Medulla oblongata (tissue), 1 donor: Measurements from ENCODE around the gene POU6F1.

Experiments
- DNase-seq: peaks from one replicate; pipeline ENCODE4 v3.0.0-alpha.2; 2015; ENCODE audit errors: extremely low spot score

The POU6F1 gene

DNA sequence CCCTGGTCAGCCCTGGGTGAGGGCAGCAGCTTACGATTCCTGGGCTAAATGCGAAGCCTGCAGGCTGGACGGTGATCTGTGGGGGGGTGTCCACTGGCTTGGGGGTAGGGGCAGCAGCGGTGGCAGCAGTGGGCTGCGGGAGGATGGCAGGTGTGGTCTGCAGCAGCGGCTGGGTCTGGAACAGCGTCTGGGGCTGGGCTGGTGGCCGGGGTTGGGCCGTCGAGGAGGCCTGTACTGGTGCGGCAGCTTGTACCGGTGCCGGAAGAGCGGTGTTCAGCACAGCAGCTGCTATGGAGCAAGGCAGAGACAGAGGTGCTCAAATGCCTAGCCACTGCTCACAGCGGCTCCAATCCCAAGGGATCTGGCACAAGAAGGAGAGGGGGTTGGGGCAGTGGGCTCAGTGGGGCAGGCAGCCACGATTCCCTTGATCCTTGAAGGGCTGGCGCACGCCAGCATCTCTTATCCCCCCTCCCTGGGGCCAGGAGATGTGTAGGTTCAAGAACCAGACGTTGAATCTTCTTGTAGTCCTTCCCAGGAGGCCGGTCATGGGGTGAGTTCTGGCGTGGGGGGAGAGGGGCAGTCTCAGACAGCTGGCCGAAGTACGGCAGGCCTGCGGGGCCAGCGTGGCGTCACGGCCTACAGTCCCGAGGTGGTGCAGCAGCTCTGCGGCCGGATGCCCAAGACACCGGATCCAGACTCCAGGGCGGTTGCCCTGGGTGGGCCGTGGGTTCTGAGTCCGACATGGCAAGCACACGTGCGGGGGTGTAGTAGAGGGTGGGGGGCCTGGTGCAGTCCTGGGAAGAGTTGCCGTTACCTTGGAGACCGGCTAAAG lies 19.9 kb downstream of the POU6F1 start:
- no peak for DNase-seq

DNA sequence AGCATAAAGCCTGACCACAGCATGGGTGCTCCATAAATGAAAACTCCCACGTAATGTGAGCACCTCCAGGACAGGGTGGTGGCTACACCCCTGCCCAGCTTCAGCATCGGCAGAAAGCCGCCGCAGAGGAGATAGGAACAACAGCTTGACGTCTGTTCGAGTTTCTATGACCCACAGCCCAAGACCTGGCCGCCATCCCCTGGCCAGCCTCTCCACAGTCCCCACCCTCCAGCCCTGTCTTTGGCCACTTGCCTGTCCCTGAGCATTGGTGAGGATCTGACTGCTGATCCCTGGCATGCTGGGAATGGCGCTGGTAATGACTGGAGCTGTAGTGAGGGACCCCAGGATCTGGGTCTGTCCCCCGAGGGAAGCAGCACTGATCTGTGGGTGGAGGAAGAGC lies 21.3 kb downstream of the POU6F1 start:
- DNase-seq: no peak

DNA sequence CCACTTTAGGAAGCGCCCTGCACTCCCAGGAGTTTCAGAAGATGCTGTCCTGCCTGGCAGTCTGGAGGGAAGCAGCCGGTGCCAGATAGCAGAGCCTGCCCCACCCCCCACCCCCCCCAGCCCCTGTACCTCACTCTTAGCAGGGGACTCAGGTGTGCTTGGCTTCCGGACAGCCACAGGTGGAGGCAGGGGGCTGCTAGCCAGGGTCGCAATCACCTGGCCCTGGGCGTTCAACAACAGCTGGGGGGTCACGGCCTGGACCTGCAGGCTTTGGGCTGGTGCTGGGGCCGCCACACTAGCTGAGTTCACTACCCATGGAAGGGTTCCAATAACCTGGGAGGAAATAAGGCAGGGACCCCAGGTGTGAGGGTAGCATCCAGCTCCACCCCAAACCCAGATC lies 22.0 kb downstream of the POU6F1 start:
- DNase-seq: no peak

DNA sequence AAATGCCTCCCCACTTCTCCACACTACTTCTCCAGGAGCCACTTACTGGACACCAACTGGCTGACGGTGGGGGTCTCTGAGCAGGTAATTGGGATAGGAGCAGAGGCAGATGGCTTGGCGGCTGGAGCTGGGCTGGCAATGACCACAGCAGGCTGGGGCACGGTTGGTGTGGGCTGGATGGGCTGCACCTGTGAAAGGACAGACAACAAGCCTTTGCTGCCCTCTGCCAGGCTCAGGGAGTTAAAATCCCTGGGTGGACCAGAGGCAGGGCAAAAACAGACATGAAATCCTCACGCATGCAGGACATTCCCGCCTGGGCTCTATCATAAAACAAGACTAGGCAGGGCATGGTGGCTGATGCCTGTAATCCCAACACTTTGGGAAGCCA lies 25.6 kb downstream of the POU6F1 start:
- DNase-seq: no peak

DNA sequence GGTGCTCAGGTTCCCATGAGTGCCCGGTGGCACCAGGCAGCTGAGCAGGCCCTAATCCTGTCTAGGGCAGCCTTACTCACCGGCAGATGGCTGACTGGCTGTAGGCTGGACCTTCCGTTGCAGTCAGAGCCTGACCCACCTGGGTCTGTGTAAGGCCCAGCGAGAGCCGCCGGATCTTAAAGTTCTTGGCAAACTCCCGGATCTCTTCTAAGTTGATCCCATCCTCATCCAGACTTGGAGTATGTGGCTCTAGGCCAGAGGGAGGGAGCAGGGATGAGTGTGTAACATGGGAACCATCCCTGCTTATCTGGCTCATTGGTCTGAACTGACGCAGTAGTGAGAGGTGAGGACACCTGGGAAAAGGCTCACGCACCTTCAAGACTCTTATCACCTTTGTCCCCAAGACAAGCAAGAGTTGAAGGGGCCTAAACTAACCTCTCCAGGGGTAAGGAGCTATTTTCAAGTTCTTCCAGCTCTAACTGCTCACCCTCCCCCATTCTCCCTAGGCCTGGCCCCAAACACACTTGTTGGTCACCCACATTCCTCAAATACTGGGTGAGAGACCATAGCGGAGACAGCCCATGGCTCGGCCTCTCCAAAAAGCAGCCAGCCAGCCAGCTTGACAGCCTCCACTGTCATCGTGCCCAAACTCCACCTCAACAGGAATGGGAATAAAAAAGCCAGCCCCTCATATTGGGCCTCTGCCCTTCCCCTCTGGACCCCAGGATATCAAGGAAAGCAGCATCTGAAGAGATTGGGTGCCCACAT lies 26.2 kb downstream of the POU6F1 start:
- no peak for DNase-seq

DNA sequence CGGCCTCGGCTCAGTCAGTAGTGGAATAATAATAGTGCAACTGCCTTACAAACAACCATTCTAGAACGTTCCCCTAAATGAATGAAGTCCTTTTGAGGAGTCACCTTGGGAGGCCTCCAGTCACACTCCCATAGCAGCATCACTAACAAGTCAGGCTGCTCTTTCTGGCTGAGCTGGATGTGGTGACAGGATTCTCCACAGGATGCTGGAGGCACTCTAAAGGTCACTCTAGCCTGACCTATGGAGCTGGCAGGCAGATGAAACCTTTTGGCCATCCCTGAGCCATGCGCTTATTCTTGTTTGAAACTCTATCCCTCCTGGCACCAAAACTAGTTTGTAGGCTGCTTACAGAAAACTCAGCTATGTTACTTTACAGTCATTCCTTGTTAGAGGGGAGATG lies 27.0 kb downstream of the POU6F1 start:
- no peak for DNase-seq

DNA sequence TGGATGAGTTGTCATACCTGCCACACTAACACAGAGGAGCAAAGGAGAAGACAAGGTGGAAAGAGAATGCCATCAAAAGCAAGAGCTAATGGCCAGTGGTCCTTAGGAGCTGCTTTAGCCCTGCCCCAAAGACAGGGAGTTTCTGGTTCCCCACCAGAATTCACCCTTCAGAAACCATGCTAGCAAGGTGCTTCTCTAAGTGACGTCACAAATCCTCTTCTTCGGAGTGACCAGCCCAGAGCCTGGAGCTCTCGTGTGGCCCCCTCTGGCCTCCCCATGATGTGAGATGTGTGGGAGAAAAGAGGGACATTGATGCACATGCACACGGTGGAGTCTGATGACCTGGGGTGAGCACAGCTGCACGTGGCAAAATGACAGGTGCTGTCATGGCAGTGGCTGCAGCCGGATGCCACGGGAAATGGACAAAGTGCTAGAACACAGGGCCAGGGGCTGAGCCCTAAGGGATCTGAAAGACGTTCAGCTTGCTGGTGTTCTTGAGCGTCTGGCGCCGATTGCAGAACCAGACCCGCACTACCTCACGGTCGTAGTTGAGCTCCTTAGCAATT lies 28.0 kb downstream of the POU6F1 start:
- no peak for DNase-seq

DNA sequence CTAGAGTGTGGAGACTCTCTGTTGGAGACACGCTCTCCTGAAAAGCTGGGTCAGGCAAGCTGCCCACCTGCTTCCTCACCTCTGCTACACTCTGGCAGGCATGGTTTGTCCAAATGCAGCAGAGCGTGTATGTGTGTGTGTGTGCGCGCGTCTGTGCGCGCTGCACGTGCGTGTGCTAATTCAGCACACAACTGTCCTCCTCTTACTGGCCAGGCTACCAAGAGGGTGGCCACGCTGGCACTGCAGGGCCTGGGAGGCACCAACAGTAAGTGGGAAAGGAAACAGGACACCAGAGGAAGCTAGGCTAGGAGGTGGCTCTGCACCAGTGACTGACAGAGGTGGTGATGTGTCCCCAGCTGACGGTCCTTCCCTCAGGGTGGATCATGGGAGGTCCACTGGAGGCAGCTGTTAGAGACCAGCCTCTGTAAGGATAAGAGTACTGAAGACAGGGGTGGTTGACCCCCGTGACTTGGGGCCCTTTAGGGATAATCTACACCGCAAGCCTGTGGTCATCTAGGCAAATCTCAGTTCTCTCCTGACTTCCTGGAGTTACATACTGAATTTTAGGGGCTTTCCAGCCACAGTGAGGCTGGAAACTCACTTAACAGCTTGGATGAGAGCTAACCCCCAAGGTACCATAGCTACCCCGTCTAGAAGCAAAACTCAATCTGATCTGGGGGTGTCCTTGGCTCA lies 29.4 kb downstream of the POU6F1 start:
- no peak for DNase-seq

DNA sequence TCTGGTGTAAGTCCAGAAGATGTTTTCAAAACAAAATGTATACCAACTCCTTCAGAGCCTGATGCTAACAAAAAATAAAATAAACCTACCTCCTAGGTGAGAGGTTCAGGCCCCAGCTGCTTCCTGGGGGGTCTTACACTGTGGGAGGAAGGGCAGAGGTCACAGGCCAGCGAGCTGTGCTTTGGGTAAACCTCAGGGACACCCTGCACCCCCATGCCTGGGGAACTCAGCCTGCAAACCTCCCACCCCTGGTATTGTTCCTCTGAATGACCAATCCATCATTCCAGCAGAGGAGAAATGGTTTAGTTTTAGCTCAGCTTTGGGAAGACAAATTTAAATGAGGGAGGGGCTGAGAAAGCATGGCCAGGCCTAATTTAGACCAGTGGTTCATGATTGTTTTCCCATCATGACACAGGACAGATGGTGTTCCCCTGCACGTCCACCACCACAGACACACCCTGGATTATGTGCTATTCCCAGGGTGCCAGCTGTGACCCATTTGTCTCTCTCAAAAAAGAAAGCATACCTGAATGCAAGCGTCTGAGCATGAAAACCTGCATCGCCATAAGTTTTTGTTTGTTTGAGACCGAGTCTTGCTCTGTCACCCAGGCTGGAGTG lies 30.4 kb downstream of the POU6F1 start:
- DNase-seq: no peak

DNA sequence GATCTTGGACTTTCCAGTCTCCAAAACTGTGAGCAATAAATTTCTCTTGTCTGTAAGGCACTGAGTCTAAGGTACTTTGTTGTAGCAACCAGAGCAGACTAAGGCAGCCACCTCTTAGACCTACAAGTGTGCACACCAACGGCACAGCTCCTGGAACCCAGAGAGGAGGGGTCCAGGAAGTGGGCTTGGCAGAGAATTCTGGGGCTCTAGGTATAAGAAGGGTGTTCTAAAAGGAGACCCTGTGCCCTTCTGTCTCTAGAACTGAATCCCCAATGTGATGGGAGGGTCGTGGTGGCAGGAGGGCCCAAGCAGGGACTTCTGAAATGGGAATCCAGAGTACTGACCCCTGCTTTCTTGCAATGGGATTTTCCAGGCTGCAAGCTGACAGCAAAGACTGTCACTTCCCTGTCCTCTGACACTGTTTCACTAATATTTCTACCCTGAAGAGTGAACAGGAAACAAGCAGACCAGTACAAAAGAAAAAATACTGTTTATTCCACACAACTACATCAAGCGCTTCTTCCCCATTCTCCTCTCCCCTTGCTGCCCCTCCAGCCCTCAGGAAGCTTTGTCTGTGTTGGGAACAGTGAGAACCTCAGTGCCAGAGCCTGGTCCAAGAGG lies 31.3 kb downstream of the POU6F1 start:
- DNase-seq: no peak

DNA sequence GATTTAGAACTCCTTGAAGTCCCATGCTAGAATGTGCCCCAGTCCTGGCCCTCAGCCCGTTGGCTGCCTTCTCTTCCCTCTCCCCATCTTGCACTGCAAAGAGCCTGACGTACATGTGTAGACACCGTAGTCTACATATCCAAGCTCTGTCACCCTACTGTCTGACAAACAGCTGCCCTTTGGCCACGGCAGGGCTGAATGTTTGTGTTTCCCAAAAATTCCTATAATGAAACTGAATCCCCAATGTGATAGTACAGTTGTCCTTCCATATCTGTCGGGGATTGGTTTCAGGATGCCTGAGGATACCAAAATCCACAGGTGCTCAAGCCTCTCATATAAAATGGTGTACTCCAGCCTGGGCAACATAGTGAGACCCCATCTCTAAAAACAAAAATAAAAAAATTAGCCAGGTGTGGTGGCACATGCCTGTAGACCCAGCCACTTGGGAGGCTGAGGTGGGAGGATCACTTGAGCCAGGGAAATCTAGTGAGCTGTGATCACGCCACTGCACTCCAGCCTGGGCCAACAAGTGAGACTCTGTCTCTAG lies 32.6 kb downstream of the POU6F1 start:
- no peak for DNase-seq

DNA sequence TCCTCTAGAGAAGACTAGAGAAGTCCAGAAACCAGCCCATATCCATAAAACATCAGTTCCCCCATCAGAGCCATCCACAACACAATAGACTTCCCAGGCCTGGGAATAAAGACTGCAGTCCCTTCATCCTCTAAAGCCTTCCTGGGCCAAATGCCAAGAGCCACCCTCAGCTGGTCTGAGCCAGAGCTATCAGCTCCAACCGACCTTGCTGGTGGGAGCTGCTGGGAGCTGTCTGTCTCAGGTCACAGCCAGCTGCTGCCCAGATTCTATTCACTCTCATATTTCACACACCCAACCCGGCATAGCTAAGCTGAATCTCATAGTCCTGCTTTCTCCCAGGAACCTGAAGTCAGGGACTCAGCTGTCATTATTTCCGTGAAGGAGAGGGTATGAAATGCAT lies 34.0 kb downstream of the POU6F1 start:
- DNase-seq: peak; percentile 70

DNA sequence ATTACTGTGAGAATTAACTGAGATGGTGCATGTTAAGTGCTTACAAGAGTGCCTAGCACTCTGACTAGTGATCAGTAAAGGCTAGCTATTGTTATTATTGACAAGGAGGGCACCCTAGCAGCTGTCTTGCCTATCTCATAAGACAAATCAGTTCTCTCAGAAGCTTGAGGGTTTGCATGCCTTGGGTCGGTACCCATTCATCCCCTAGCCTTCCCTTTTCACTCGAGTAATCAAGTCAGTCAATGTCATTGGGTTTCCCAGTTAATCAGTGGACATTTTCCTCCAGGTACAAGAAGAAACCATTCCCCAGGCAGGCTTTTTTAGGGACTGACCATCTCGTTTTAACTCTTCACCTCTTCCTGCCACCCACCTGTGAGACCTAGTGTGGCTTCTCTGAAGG lies 34.5 kb downstream of the POU6F1 start:
- no peak for DNase-seq

DNA sequence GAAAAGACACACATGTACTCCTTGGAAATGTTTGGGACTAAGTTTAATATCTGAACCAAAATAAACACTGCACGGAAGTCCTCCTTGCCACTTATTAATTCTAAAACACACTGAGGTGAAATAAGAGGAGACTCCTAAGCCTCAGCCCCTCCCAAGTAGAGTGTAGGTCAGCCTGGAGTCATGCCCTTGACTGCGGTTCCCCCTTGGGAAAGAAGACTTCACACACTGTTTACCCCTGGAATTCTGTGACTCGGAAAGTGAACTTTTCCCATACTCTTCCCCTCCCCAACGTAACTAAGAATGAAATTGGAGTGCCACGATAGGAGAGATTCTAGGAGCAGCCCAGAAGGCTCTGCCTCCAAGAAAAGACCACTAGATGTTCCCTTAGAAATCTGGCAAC lies 36.3 kb downstream of the POU6F1 start:
- DNase-seq: no peak

DNA sequence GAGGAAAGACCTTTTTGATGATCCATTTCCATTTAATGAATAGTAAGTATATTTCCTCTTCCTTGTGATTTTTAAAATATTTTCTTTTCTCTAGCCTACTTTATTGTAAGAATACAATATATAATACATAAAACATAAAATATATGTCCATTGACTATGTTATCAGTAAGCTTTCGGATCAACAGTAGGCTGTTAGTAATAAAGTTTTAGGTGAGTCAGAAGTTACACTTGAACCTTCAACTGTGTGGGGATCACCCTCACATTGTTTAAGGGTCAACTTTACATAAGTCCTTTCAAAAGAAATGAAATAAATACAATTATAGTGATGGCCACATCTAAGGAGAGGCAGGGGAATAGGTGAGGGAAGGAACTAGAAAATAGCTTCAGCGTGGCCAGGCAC lies 40.0 kb downstream of the POU6F1 start:
- no peak for DNase-seq

DNA sequence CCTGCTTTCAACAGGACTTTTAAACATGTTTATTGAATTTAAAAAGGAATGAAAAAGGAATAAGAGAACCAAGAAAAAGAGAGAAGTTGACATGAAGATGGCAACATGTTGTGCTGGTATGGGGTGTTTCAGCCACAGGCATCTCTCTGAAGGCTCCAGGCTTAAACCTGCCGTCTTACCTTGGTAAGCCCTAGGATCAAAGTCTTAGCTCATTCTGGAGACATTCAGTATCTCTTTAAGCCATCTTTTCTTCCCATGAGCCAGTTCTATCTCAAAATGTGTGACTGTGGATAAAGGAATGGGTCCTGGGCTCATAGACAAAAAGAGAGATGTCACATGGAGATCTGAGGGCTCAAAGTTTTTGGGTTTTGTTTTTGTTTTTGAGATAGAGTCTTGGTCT lies 43.4 kb downstream of the POU6F1 start:
- DNase-seq: no peak

DNA sequence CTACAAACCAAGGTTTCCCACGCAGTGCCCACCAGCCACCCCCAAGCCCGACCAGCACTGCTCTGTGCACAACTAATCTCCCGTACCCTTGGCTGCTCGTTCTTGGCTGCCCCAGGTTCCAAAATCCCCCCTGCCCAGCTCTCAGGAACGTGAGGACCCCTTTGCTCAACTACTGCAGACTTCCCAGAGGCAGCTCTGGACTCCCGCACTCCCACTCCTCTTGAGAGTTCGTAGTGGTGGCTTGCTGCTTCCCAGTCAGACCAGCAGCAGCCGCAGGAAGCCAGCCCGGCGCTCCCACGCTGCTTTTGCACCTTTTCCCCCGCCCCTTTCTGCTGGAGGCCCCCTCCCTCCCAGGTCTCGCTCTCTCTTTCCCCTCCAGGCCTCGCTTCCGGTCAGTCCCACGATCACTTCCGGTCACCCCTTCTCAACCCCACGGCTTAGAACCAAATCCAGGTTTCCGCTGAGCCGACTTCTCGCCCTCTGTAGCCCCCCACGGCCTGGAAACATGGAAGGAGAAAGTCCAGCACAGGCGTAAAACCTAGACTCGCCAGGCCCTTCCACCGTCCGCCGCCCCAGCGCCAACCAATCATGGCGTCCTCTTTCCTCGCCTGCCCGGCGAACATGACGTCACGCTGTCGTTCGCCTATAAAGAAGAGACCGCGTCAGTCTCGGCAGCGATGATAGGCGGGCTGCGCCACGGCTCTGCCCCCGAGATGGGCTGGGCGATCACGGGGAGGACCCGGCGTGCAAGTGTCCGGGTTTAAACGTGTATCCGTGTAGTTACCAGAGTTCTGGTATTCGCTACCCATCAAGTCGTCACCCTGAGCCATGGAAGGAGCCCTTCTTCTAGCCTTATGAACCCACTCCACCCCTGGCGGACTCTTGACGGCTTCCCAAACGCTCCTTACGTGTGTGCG lies 45.1 kb downstream of the POU6F1 start, which contains the start of gene TFCP2:
Gene TFCP2, minus strand, starts transcription at position 621 of the 917 bp plus-strand sequence. CDS start 713 bp downstream, outside the sequence.
- peak; percentile 97 for DNase-seq

DNA sequence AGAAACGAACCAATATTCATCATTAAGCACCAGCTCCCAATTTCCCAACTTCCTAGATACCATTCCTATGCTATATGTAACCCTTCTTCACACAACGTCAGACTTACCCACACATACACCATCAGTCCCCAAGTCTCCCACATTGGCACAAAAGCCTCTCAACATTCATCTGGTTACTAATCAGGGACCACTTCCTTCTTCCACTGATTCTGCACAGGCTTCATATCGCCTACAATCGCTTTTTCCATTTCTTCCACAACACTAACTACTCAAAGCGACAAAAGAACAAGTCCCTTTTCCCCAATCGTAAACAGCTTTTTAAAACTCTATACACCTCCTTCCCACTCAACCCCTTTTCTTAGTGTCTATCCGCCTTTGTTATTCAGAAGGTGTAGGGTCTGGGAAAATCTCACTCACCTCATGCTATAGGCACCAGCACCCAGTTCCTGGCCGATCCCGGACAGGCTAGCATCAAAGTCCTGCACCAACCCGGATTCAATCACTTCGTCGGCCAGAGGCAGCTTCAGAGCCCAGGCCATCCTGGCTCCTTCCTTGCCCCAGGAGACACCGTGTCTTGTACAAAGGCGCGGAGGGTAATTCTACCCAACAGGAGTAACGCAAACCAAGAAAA lies 45.9 kb downstream of the POU6F1 start:
- peak; percentile 8 for DNase-seq

DNA sequence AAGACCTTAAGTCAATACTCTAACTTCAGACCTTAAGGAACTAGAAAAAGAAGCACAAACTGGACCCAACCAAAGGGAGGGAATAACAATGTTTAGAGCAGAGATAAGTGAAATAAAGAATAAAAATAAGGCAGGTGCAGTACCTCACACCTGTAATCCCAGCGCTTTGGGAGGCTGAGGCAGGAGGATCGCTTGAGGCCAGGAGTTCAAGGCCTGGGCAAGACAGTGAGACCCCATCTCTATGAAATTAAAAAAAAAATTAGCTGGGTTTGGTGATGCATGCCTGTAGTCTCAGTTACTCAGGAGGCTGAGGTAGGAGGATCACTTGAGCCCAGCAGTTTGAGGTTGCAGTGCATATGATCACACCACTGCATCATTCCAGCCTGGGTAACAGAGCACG lies 54.1 kb downstream of the POU6F1 start:
- no peak for DNase-seq
